Measurements from ENCODE around the gene RELT.

Gene RELT

DNA sequence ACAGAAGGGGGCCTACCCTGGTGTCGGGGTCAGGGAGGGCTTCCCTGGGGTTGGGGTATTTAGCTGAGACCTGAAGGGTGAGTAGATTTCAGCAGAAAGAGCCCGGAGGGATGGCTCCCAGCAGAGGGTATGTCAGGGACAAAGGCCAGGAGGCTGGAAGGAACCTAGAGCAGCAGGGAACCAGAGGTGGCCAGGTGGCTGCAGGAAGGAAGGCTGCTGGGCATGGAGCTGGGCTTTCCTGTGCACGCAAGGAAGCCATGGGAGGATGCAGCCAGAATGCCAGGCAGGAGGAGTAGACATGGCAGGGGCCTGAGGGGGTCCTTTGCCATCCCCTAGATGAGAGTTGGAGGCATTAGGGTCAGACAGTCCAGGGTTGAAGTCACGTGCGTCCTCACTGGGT, 27.4 kb upstream of the RELT start:
- no peak for FAIRE-seq

GRCh38 chr11:73349633-73350032, 26.6 kb upstream of the RELT start:
- FAIRE-seq = no peak

- FAIRE-seq = peak; percentile 95
These were observed 25.1 kb upstream of the RELT start for GRCh38 chr11:73350908-73351636.

- no peak for FAIRE-seq
These were observed 22.8 kb upstream of the RELT start for GRCh38 chr11:73353422-73353821.

- FAIRE-seq = no peak
These were observed 21.1 kb upstream of the RELT start for GRCh38 chr11:73355109-73355508.

- no peak for FAIRE-seq
These were observed 19.0 kb upstream of the RELT start for GRCh38 chr11:73356979-73357860.

DNA sequence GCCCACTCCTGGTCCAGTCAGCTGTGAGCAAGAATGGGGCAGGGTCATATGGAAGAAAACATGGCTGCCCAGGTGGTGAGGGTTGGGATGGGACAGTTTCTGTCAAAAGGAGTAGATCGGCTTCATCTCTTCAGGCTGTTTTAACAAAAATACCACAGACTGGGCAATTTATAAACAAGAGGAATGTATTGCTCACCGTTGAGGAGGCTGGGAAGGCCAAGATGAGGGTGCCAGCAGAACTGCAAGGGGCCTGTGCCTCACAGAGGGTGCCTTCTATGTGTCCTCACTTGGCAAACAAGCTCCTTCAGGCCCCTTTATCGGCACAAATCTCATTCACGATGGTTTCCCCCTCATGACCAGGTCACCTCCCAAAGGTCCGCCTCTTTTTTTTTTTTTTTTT, 18.1 kb upstream of the RELT start:
- FAIRE-seq = no peak

DNA sequence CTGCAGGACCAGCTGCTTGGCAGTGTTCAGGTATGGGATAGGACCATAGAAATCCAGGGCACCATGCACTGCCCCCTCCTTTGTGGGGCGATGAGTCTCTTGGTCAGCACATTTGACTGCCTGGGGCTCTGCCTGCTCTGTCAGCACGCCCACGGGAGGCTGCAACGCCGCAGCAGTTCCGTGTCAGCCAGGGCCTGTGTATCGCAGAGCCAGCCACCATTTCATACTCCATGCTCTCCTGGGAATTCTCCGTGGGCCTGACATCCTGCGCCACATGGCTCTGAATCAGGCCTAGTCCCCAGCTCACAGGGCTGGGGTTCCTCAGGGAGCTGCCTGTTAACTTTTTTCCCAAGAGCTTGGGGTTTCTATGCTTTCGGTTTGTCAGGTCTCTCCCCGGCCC, 16.9 kb upstream of the RELT start:
- FAIRE-seq = no peak

DNA sequence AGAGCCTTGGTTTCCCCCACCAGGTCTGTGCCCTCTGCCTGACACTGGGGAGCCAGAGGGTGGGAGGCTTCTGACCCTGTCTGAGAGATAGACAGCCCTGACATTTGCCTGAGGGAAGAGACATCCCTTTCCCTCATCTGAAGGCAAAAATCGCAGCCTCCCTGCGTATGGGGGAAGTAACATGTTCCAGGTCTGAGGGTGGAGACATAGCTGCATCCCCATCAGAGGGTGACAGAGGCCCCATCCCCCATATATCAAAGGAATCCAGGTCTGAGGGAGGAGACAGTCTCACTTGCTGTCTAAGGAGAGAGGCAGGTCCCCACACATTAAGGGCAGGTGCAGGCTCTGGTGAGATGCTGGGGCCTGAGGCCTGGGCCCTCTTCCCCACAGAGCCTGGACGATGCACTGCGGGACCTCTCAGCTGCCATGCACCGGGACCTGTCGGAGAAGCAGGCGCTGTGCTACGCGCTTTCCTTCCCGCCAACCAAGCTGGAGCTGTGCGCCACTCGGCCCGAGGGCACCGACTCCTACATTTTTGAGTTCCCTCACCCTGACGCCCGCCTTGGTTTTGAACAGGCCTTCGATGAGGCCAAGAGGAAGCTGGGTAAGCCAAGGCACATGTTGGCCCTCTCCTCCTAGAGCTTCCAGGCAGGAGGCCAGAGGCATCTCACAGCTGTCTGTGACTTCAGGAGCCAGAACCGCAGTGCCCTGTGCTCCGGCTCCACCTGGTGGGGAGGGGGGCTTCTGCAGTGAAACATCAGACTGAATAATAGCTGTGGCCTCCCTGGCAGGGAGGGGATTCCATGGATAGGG, 16.1 kb upstream of the RELT start:
- no peak for FAIRE-seq

- FAIRE-seq = no peak
These were observed 15.3 kb upstream of the RELT start for GRCh38 chr11:73360743-73361369.

DNA sequence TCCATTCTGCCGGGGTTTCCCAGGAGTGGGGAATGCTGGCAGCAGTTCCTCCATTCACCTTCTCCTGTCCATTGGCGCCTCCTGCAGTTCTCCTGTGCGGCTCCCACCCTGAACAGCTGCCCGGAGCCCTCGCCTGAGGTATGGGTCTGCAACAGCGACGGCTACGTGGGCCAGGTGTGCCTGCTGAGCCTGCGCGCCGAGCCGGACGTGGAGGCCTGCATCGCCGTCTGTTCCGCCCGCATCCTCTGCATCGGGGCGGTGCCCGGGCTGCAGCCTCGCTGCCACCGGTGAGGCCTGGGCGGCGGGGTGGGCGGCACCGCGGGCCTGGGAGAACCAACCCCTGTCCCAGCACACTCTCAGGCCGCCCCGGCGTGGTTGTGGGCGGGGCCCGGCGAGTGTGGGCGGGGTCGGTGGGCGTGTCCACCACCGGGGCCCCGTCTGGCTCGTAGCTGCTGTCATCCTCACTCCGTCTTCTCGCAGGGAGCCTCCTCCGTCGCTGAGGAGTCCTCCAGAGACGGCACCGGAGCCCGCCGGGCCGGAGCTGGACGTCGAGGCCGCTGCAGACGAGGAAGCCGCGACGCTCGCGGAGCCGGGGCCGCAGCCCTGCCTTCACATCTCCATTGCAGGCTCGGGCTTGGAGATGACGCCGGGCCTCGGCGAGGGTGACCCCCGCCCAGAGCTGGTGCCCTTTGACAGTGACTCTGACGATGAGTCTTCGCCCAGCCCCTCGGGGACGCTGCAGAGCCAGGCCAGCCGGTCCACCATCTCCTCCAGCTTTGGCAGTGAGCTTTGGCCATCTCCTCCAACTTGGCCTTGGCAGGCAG, 14.0 kb upstream of the RELT start:
- no peak for FAIRE-seq

DNA sequence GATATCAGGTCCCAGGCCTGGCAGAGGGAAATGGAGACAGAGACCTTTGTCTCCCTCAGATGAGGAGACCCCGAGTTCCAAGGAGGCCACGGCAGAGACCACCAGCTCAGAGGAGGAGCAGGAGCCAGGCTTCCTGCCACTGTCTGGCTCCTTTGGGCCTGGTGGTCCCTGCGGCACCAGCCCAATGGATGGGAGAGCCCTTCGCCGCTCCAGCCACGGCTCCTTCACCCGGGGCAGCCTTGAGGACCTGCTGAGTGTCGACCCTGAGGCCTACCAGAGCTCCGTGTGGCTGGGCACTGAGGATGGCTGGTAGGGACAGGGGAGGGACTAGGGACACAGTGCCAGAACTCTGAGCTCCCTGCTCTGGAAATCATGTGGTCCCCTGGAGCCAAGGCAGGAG, 13.1 kb upstream of the RELT start:
- no peak for FAIRE-seq

- no peak for FAIRE-seq
These were observed 10.6 kb upstream of the RELT start for GRCh38 chr11:73365352-73366264.

GRCh38 chr11:73366265-73366610, 10.0 kb upstream of the RELT start:
- FAIRE-seq = no peak

DNA sequence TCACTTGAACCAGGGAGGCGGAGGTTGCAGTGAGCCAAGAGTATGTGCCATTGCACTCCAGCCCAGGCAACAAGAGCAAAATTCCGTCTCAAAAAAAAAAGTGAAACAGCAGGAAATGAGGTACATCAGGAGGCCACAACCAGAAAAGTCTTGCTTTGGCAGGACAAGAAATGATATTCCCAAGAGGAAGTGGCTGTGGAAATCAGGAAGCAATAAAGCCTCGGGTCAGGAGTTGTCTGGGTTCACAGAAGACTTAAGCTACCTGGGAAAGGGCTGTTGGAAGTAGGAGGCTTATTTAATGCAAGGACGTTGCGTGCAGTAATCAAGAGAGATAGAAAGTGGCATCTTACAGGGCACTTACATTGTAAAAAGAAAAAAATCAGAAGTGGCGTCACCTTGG, 9.2 kb upstream of the RELT start:
- no peak for FAIRE-seq

GRCh38 chr11:73367482-73368024, 8.6 kb upstream of the RELT start:
- FAIRE-seq = no peak

DNA sequence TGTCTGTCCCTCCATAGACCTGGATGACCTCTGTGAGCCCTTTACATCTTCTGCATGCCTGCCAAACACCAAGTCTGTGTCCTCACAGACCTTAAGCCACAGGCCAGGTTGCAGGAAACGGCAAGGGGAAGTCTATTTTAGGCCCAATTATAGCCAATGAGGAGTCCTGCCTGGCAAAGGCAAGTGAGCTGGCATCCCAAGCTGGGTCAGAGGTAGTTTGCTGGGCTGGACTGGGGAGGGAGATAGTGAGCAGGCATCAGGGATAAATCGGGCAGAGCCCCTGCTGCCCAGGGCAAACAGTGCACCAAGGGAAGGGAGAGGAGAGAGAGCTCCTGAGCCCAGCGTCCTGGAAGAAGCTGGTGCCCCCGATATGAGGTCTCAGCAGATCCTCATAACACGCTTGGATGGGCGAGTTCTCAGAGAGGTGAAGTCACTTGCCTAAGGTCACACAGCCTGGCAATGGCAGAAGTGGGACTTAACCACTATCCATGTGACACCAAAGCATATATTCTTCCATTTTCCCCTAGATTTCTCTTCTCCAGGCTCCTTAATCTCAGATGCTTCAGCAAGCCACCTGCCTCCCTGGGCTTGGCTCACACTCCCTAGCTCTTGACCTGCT, 3.7 kb upstream of the RELT start:
- FAIRE-seq = no peak

DNA sequence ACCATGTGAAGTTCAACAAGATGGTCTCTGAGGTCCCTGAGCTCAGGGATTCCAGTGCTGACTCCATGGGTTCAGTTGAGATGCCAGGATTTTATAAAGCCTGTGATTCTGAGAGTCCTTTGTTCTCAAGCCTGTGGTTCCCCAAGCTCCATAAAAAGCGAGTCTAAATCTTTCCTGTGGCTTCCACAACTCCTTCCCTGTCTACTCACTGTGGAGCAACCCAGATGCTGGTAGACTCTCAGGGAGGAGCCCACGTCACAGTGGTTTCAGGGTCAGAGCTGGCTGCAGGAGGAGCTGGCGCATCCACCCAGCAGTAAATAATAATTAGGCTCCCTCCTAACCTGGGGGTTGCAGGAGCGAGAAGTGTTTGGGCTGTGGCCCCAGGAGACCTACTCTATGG, 2.0 kb upstream of the RELT start:
- FAIRE-seq = no peak

- FAIRE-seq = no peak
These were observed 404 bp upstream of the RELT start for GRCh38 chr11:73375830-73376159.
